Fibroblast of lung (primary cell): ENCODE measurements around the gene CCDC33.

Experiments used
- EZH2 ChIP-seq: IDR thresholded peaks from 2 replicates; pipeline ENCODE4 v1.5.1; 2012; ENCODE audit warnings: low read length, control low read depth, mild to moderate bottlenecking; ENCODE audit errors: missing control alignments
- TF ChIP-seq, protein P1 (sequence below), 2 donors: IDR thresholded peaks in 1 of 2; conservative IDR thresholded peaks in 1 of 2; 1 replicate in 1 of 2; 2 replicates in 1 of 2; pipeline ENCODE4 v1.5.1; 2011 to 2012; ENCODE audit warnings: low read length in 2 of 2, control low read depth in 1 of 2, inconsistent platforms in 1 of 2, low read depth in 1 of 2, mild to moderate bottlenecking in 1 of 2

DNA sequence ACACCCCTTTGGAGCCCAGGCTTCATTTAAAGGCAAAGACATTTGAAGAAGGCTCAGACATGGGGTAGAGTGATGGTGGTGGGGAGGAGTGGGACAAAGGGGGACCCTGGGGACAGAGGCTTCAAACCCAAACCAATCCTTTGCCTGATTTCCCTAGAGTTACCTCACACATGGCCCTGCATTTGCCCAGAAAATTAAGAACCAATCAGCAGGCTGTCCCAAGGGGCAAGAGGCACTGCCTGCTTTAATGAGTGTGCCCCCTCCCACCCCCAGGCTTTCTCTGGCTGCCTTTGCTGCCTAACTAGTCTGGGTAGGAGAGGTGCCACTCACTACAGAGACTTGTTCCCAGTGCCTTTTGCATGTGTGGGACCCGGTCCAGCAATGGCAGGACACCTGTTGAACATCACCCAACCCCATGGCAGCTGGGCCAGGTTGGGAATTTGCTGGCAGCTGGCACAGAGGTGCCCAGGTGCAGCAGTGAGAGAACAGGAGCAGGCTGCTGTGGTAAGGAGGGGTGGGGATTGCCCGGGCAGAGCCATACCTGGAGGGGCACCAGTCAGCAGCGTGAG lies 38.4 kb downstream of the CCDC33 start:
- TF ChIP-seq, protein P1, sequence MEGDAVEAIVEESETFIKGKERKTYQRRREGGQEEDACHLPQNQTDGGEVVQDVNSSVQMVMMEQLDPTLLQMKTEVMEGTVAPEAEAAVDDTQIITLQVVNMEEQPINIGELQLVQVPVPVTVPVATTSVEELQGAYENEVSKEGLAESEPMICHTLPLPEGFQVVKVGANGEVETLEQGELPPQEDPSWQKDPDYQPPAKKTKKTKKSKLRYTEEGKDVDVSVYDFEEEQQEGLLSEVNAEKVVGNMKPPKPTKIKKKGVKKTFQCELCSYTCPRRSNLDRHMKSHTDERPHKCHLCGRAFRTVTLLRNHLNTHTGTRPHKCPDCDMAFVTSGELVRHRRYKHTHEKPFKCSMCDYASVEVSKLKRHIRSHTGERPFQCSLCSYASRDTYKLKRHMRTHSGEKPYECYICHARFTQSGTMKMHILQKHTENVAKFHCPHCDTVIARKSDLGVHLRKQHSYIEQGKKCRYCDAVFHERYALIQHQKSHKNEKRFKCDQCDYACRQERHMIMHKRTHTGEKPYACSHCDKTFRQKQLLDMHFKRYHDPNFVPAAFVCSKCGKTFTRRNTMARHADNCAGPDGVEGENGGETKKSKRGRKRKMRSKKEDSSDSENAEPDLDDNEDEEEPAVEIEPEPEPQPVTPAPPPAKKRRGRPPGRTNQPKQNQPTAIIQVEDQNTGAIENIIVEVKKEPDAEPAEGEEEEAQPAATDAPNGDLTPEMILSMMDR (conservative IDR thresholded peaks at IDR 0.05 in 1 of 2, IDR thresholded peaks at IDR 0.05 in 1 of 2; ENCODE audit: low read depth in 1 of 2, low read length in 2 of 2): no peak
- no peak for TF ChIP-seq EZH2
